Central memory CD8-positive, alpha-beta T cell (primary cell): ENCODE measurements around the gene EHBP1.

Source experiments
- ATAC-seq: fragments of 150-1000 bp; cut with Tn5 transposase; replicated peaks from 2 replicates; pipeline ENCODE4 v1.10.0; 2022; ENCODE audit warnings: mild to moderate bottlenecking, moderate FRiP score, moderate number of reproducible peaks; ENCODE audit not compliant: poor library complexity, severe bottlenecking; ENCODE audit errors: extremely low read depth
- DNase-seq, 2 donors: peaks; one replicate each; pipeline ENCODE4 v3.0.0; 2021; ENCODE audit warnings: low spot score in 2 of 2
- H3K27ac Mint-ChIP-seq: one replicate; pipeline ENCODE4 v1.8.0; 2022; ENCODE audit warnings: low read depth, mild to moderate bottlenecking, moderate library complexity, mixed read lengths
- H3K27me3 Mint-ChIP-seq: one replicate; pipeline ENCODE4 v1.8.0; 2022; ENCODE audit warnings: mixed read lengths
- H3K36me3 Mint-ChIP-seq: one replicate; pipeline ENCODE4 v1.8.0; 2022; ENCODE audit warnings: mild to moderate bottlenecking, moderate library complexity, mixed read lengths; ENCODE audit not compliant: insufficient read depth
- H3K4me1 Mint-ChIP-seq: one replicate; pipeline ENCODE4 v1.8.0; 2022; ENCODE audit warnings: mixed read lengths
- H3K4me3 Mint-ChIP-seq: one replicate; pipeline ENCODE4 v1.8.0; 2022; ENCODE audit warnings: mild to moderate bottlenecking, moderate library complexity, mixed read lengths
- H3K9me3 Mint-ChIP-seq: one replicate; pipeline ENCODE4 v1.8.0; 2022; ENCODE audit warnings: mixed read lengths

The EHBP1 gene

GRCh38 chr2:62868947-62869346, 163.4 kb downstream of the EHBP1 start:
- H3K9me3 Mint-ChIP-seq, result no peaks in the 10 kb centered on the region
- peaks cover 8% of the 10 kb centered on the region for H3K36me3 Mint-ChIP-seq
- no peak overlapping the region for H3K4me3 Mint-ChIP-seq
- no peaks in the 10 kb centered on the region for H3K27me3 Mint-ChIP-seq
- no peak for DNase-seq
- H3K4me1 Mint-ChIP-seq, result no peaks in the 10 kb centered on the region
- H3K27ac Mint-ChIP-seq, result no peak overlapping the region
- ATAC-seq, result no peak

GRCh38 chr2:62870966-62871365, 165.5 kb downstream of the EHBP1 start:
- no peaks in the 10 kb centered on the region for H3K4me1 Mint-ChIP-seq
- ATAC-seq (no peak), DNase-seq (no peak)
- H3K36me3 Mint-ChIP-seq, result peaks cover 2% of the 10 kb centered on the region
- H3K4me3 Mint-ChIP-seq, result no peak overlapping the region
- no peak overlapping the region for H3K27ac Mint-ChIP-seq
- peaks cover 10% of the 10 kb centered on the region for H3K9me3 Mint-ChIP-seq
- H3K27me3 Mint-ChIP-seq, result no peaks in the 10 kb centered on the region

- Mint-ChIP-seq H3K27ac (no peak overlapping the region), H3K4me1 (no peaks in the 10 kb centered on the region), H3K4me3 (no peak overlapping the region), H3K9me3 (peaks cover 15% of the 10 kb centered on the region), H3K36me3 (peaks cover 2% of the 10 kb centered on the region), H3K27me3 (no peaks in the 10 kb centered on the region)
- ATAC-seq (no peak), DNase-seq (no peak)
Observed at GRCh38 chr2:62871506-62871905, 166.0 kb downstream of the EHBP1 start.

GRCh38 chr2:62873603-62874002, 168.1 kb downstream of the EHBP1 start:
- ATAC-seq (no peak), DNase-seq (no peak)
- Mint-ChIP-seq H3K4me3 (no peak overlapping the region), H3K9me3 (peaks cover 19% of the 10 kb centered on the region), H3K36me3 (peaks cover 6% of the 10 kb centered on the region), H3K4me1 (no peaks in the 10 kb centered on the region), H3K27ac (no peak overlapping the region), H3K27me3 (no peaks in the 10 kb centered on the region)

- no peaks in the 10 kb centered on the region for H3K4me1 Mint-ChIP-seq
- DNase-seq, result no peak
- no peaks in the 10 kb centered on the region for H3K27me3 Mint-ChIP-seq
- ATAC-seq, result no peak
- no peak overlapping the region for H3K27ac Mint-ChIP-seq
- peaks cover 19% of the 10 kb centered on the region for H3K9me3 Mint-ChIP-seq
- H3K4me3 Mint-ChIP-seq, result no peak overlapping the region
- H3K36me3 Mint-ChIP-seq, result peaks cover 10% of the 10 kb centered on the region
Observed at GRCh38 chr2:62874881-62875383, 169.4 kb downstream of the EHBP1 start.

- DNase-seq, result no peak
- H3K4me3 Mint-ChIP-seq, result no peak overlapping the region
- H3K27me3 Mint-ChIP-seq, result no peaks in the 10 kb centered on the region
- peaks cover 6% of the 10 kb centered on the region for H3K9me3 Mint-ChIP-seq
- peaks cover 10% of the 10 kb centered on the region for H3K36me3 Mint-ChIP-seq
- no peak for ATAC-seq
- H3K4me1 Mint-ChIP-seq, result no peaks in the 10 kb centered on the region
- no peak overlapping the region for H3K27ac Mint-ChIP-seq
Observed at GRCh38 chr2:62881162-62881795, 175.8 kb downstream of the EHBP1 start.

GRCh38 chr2:62883629-62884028, 178.1 kb downstream of the EHBP1 start:
- DNase-seq, result no peak
- Mint-ChIP-seq H3K27ac (no peak overlapping the region), H3K9me3 (no peaks in the 10 kb centered on the region), H3K27me3 (no peaks in the 10 kb centered on the region), H3K36me3 (peaks cover 5% of the 10 kb centered on the region), H3K4me1 (no peaks in the 10 kb centered on the region), H3K4me3 (no peak overlapping the region)
- no peak for ATAC-seq

GRCh38 chr2:62884086-62884485, 178.6 kb downstream of the EHBP1 start:
- Mint-ChIP-seq H3K27me3 (no peaks in the 10 kb centered on the region), H3K36me3 (peaks cover 3% of the 10 kb centered on the region), H3K27ac (no peak overlapping the region), H3K4me3 (no peak overlapping the region), H3K9me3 (no peaks in the 10 kb centered on the region), H3K4me1 (no peaks in the 10 kb centered on the region)
- ATAC-seq (no peak), DNase-seq (no peak)

GRCh38 chr2:62884514-62884913, 179.0 kb downstream of the EHBP1 start:
- Mint-ChIP-seq H3K4me3 (no peak overlapping the region), H3K4me1 (no peaks in the 10 kb centered on the region), H3K27me3 (no peaks in the 10 kb centered on the region), H3K36me3 (peaks cover 2% of the 10 kb centered on the region), H3K9me3 (no peaks in the 10 kb centered on the region), H3K27ac (no peak overlapping the region)
- DNase-seq (no peak), ATAC-seq (no peak)

- H3K9me3 Mint-ChIP-seq, result no peaks in the 10 kb centered on the region
- H3K4me1 Mint-ChIP-seq, result no peaks in the 10 kb centered on the region
- no peak for DNase-seq
- no peaks in the 10 kb centered on the region for H3K36me3 Mint-ChIP-seq
- no peak for ATAC-seq
- H3K27me3 Mint-ChIP-seq, result no peaks in the 10 kb centered on the region
- no peak overlapping the region for H3K4me3 Mint-ChIP-seq
- H3K27ac Mint-ChIP-seq, result no peak overlapping the region
Observed at GRCh38 chr2:62894966-62895631, 189.6 kb downstream of the EHBP1 start.

GRCh38 chr2:62895632-62896009, 190.1 kb downstream of the EHBP1 start:
- Mint-ChIP-seq H3K36me3 (no peaks in the 10 kb centered on the region), H3K4me3 (no peak overlapping the region), H3K27me3 (no peaks in the 10 kb centered on the region), H3K9me3 (no peaks in the 10 kb centered on the region), H3K4me1 (no peaks in the 10 kb centered on the region), H3K27ac (no peak overlapping the region)
- no peak for DNase-seq
- no peak for ATAC-seq

GRCh38 chr2:62897187-62897827, 191.8 kb downstream of the EHBP1 start:
- no peak for DNase-seq
- H3K27me3 Mint-ChIP-seq, result no peaks in the 10 kb centered on the region
- ATAC-seq, result no peak
- no peaks in the 10 kb centered on the region for H3K9me3 Mint-ChIP-seq
- H3K4me1 Mint-ChIP-seq, result no peaks in the 10 kb centered on the region
- H3K36me3 Mint-ChIP-seq, result no peaks in the 10 kb centered on the region
- no peak overlapping the region for H3K27ac Mint-ChIP-seq
- H3K4me3 Mint-ChIP-seq, result no peak overlapping the region

GRCh38 chr2:62904344-62904743, 198.8 kb downstream of the EHBP1 start:
- no peak overlapping the region for H3K27ac Mint-ChIP-seq
- ATAC-seq (no peak), DNase-seq (no peak)
- no peaks in the 10 kb centered on the region for H3K27me3 Mint-ChIP-seq
- H3K4me3 Mint-ChIP-seq, result no peak overlapping the region
- H3K36me3 Mint-ChIP-seq, result no peaks in the 10 kb centered on the region
- no peaks in the 10 kb centered on the region for H3K4me1 Mint-ChIP-seq
- H3K9me3 Mint-ChIP-seq, result no peaks in the 10 kb centered on the region
